NB4 (cell line): ENCODE results near the gene FLT4.

Experiments used
- DNase-seq: peaks from one replicate; pipeline ENCODE4 v3.0.0; 2010; ENCODE audit warnings: low read depth
- H3K4me3 ChIP-seq: one replicate; pipeline ENCODE4 v1.5.1; 2011; ENCODE audit warnings: mild to moderate bottlenecking, low read depth, low read length, moderate library complexity
- MYC ChIP-seq: IDR thresholded peaks from 2 replicates; pipeline ENCODE4 v1.6.1; 2011; ENCODE audit warnings: low read depth, low read length
- POLR2A ChIP-seq: IDR thresholded peaks from 2 replicates; pipeline ENCODE4 v1.6.1; 2011; ENCODE audit warnings: mild to moderate bottlenecking; ENCODE audit not compliant: insufficient read length; ENCODE audit errors: extremely low read depth
- TF ChIP-seq, protein P1 (sequence below): IDR thresholded peaks from 2 replicates; pipeline ENCODE4 v1.6.1; 2011; ENCODE audit warnings: low read depth, low read length
- TF ChIP-seq, protein P2 (sequence below): IDR thresholded peaks from one replicate; pipeline ENCODE4 v1.5.1; 2012; ENCODE audit warnings: low read depth, low read length

Gene FLT4

DNA sequence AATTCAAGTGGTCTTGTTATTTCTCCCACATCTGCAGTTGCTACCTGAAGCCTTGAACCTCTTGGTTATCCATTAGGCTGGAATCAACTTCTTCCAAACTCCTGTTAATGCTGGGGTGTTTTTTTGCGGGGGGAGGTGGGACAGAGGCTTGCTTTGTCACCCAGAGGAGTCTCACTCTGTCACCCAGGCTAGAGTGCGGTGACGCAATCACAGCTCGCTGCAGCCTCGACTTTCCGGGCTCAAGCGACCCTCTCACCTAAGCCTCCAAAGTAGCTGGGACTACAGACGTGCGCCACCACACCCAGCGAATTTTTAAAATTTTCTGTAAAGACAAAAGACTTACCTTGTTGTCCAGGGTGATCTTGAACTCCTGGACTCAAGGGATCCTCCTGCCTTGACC is 62.5 kb downstream of the FLT4 start:
- TF ChIP-seq, protein P1, sequence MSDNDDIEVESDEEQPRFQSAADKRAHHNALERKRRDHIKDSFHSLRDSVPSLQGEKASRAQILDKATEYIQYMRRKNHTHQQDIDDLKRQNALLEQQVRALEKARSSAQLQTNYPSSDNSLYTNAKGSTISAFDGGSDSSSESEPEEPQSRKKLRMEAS = no peak
- TF ChIP-seq MYC (no peak), POLR2A (no peak)
- TF ChIP-seq, protein P2, sequence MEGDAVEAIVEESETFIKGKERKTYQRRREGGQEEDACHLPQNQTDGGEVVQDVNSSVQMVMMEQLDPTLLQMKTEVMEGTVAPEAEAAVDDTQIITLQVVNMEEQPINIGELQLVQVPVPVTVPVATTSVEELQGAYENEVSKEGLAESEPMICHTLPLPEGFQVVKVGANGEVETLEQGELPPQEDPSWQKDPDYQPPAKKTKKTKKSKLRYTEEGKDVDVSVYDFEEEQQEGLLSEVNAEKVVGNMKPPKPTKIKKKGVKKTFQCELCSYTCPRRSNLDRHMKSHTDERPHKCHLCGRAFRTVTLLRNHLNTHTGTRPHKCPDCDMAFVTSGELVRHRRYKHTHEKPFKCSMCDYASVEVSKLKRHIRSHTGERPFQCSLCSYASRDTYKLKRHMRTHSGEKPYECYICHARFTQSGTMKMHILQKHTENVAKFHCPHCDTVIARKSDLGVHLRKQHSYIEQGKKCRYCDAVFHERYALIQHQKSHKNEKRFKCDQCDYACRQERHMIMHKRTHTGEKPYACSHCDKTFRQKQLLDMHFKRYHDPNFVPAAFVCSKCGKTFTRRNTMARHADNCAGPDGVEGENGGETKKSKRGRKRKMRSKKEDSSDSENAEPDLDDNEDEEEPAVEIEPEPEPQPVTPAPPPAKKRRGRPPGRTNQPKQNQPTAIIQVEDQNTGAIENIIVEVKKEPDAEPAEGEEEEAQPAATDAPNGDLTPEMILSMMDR = no peak

GRCh38 chr5:180586204-180586603 is 63.2 kb downstream of the FLT4 start:
- peak; percentile 33 for DNase-seq
- TF ChIP-seq, protein P1 = no peak
- TF ChIP-seq POLR2A (no peak), MYC (no peak)
- TF ChIP-seq, protein P2 = no peak

More for the DNA sequence above, 62.5 kb downstream of the FLT4 start:
- no peak overlapping the region for H3K4me3 ChIP-seq
- DNase-seq = peak; percentile 37

GRCh38 chr5:180583738-180584137 is 65.7 kb downstream of the FLT4 start:
- H3K4me3 ChIP-seq = no peak overlapping the region
- TF ChIP-seq, protein P2 = no peak
- TF ChIP-seq MYC (no peak), POLR2A (no peak)
- TF ChIP-seq, protein P1 = no peak
- DNase-seq = no peak

More at GRCh38 chr5:180586204-180586603, 63.2 kb downstream of the FLT4 start:
- H3K4me3 ChIP-seq = no peak overlapping the region

GRCh38 chr5:180580681-180581080 is 68.7 kb downstream of the FLT4 start:
- no peak overlapping the region for H3K4me3 ChIP-seq
- DNase-seq = no peak
- TF ChIP-seq, protein P2 = no peak
- no peak for TF ChIP-seq MYC
- no peak for TF ChIP-seq POLR2A
- TF ChIP-seq, protein P1 = no peak

DNA sequence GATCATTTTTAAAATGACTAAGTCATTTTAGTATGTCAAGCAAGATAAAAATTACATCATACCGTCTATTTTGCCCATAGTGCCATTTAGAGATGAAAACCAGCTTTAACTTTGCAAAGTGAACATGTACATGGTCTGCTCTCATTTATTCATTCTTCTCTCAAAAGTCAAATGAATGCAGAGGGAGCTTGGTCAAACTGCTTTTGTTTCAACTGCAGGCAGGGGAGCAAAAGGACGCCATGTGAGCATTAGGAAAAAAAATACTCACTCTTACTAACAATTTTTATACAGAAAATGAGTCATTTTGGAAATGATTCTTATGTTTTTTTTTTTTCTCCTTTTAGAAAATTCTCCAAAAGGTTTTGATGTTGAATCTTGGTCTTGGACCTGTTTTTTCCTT is 73.8 kb downstream of the FLT4 start:
- no peak overlapping the region for H3K4me3 ChIP-seq
- no peak for DNase-seq
- TF ChIP-seq, protein P1 = no peak
- TF ChIP-seq MYC (no peak), POLR2A (no peak)
- TF ChIP-seq, protein P2 = no peak
